Hepatocyte (in vitro differentiated cells): ENCODE results near the gene COPE. TPM values are rescaled to one million over a fixed set of nuclear protein-coding genes. Genes with fewer than 3 reads are reported as not detected.

Experiments
- DNase-seq: peaks from one replicate; pipeline ENCODE4 v3.0.0-alpha.2; 2016; ENCODE audit warnings: low spot score
- H2AFZ ChIP-seq: fragments of 200-600 bp; sonication (generic); 2 replicates; pipeline ENCODE4 v1.6.0; 2016; ENCODE audit warnings: antibody characterized with exemption, mild to moderate bottlenecking
- H3K27ac ChIP-seq: fragments of 200-600 bp; sonication (generic); 2 replicates; pipeline ENCODE4 v1.5.1; 2016; ENCODE audit warnings: mild to moderate bottlenecking
- H3K27me3 ChIP-seq: fragments of 200-600 bp; sonication (generic); 2 replicates; pipeline ENCODE4 v1.6.1; 2016
- H3K36me3 ChIP-seq: fragments of 200-600 bp; sonication (generic); replicated peaks from 2 replicates; pipeline ENCODE4 v1.5.1; 2016; ENCODE audit warnings: low read depth; ENCODE audit not compliant: insufficient read depth
- H3K4me1 ChIP-seq: fragments of 200-600 bp; sonication (generic); 2 replicates; pipeline ENCODE4 v1.5.1; 2016; ENCODE audit warnings: mild to moderate bottlenecking, moderate library complexity; ENCODE audit not compliant: insufficient read depth
- H3K4me2 ChIP-seq: fragments of 200-600 bp; sonication (generic); 2 replicates; pipeline ENCODE4 v1.6.0; 2016
- H3K4me3 ChIP-seq: fragments of 200-600 bp; sonication (generic); 2 replicates; pipeline ENCODE4 v1.5.1; 2016; ENCODE audit warnings: mild to moderate bottlenecking
- H3K79me2 ChIP-seq: fragments of 200-600 bp; sonication (generic); 2 replicates; pipeline ENCODE4 v1.6.0; 2017; ENCODE audit warnings: mild to moderate bottlenecking
- H3K9me2 ChIP-seq: fragments of 200-600 bp; sonication (generic); replicated peaks from 2 replicates; pipeline ENCODE4 v1.6.0; 2017; ENCODE audit warnings: mild to moderate bottlenecking; ENCODE audit not compliant: insufficient read depth
- H3K9me3 ChIP-seq: fragments of 200-600 bp; sonication (generic); 2 replicates; pipeline ENCODE4 v1.5.1; 2016; ENCODE audit warnings: low read depth, mild to moderate bottlenecking
- H4K20me1 ChIP-seq: fragments of 200-600 bp; sonication (generic); 2 replicates; pipeline ENCODE4 v1.6.0; 2016; ENCODE audit warnings: mild to moderate bottlenecking; ENCODE audit not compliant: insufficient read depth, poor library complexity, severe bottlenecking
- EZH2 ChIP-seq: fragments of 200-600 bp; sonication (generic); IDR thresholded peaks from 2 replicates; pipeline ENCODE4 v1.6.1; 2016; ENCODE audit warnings: antibody characterized with exemption, mild to moderate bottlenecking, borderline replicate concordance
- EZH2phosphoT487 ChIP-seq: fragments of 200-600 bp; sonication (generic); IDR thresholded peaks from one replicate; pipeline ENCODE4 v1.6.1; 2018; ENCODE audit warnings: antibody characterized with exemption, mild to moderate bottlenecking, low read depth, moderate library complexity; ENCODE audit not compliant: unreplicated experiment, severe bottlenecking
- WGBS: methylation state at CpG from one replicate; pipeline ENCODE4 v1.1.6; 2016; ENCODE audit warnings: low lambda C conversion rate; ENCODE audit errors: missing lambda C conversion rate; 5-methylcytosine and 5-hydroxymethylcytosine counted together
- polyA plus RNA-seq: library from polyadenylated mRNA; unstranded; fragments of >200 nt; fragmentation: Nextera tagmentation; extraction: Ambion mirVana; gene quantifications from 2 replicates; pipeline ENCODE4 v1.2.1, GENCODE V29; 2016
- total RNA-seq: library from RNA; depleted of rRNA; stranded (reverse); fragments of >200 nt; gene quantifications from 2 replicates; pipeline ENCODE4 v1.2.3, GENCODE V29; 2014
- TF ChIP-seq, protein P1 (sequence below): fragments of 200-600 bp; sonication (generic); IDR thresholded peaks from 2 replicates; pipeline ENCODE4 v1.5.1; 2016; ENCODE audit warnings: antibody characterized with exemption, mild to moderate bottlenecking; ENCODE audit not compliant: poor library complexity

COPE gene
- total and polyA plus RNA-seq, 2 experiments from 2014 or later, result 228 to 397 TPM

DNA sequence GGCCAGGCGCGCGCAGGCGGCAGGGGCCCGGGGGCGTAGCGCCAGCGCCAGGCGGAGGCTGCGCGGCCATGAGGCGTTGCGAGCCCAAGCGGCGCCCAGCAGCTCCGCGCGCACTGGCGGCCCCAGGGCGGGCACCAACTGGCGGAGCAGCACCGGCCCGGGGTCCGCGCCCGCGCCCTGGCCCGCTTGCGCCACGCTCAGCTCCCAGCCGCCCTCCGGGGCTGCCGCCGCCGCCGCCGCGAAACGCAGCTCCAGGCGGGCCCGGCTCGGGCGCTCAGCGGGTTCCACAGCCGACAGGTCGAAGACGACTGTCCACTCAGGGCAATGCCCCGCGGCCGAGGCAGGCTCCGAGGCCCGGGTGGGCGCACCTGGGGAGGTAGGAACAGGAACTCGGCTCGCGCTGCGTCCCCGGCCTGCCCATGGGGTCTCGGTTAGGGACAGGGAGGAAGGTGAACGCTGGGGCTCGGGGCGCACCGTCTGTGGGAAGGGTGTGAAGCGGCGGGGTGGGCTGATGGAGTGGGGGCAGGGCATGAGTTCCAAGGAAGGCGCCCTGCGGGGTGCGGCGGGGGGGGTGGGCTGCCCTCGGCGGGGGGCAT, 50.1 kb downstream of the COPE start:
- H4K20me1 ChIP-seq, result peaks cover 5% of the 10 kb centered on the region
- DNase-seq, result no peak
- H3K36me3 ChIP-seq, result no peaks in the 10 kb centered on the region
- no peak overlapping the region for H3K4me2 ChIP-seq
- no peaks in the 10 kb centered on the region for H3K9me3 ChIP-seq
- no peaks in the 10 kb centered on the region for H3K4me1 ChIP-seq
- H3K4me3 ChIP-seq, result no peak overlapping the region
- no peaks in the 10 kb centered on the region for H3K27me3 ChIP-seq
- H3K79me2 ChIP-seq, result no peaks in the 10 kb centered on the region
- TF ChIP-seq EZH2 (no peak), EZH2phosphoT487 (no peak)
- TF ChIP-seq, protein P1, sequence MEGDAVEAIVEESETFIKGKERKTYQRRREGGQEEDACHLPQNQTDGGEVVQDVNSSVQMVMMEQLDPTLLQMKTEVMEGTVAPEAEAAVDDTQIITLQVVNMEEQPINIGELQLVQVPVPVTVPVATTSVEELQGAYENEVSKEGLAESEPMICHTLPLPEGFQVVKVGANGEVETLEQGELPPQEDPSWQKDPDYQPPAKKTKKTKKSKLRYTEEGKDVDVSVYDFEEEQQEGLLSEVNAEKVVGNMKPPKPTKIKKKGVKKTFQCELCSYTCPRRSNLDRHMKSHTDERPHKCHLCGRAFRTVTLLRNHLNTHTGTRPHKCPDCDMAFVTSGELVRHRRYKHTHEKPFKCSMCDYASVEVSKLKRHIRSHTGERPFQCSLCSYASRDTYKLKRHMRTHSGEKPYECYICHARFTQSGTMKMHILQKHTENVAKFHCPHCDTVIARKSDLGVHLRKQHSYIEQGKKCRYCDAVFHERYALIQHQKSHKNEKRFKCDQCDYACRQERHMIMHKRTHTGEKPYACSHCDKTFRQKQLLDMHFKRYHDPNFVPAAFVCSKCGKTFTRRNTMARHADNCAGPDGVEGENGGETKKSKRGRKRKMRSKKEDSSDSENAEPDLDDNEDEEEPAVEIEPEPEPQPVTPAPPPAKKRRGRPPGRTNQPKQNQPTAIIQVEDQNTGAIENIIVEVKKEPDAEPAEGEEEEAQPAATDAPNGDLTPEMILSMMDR, result no peak
- H3K27ac ChIP-seq, result no peak overlapping the region
- H3K9me2 ChIP-seq, result no peaks in the 10 kb centered on the region
- WGBS, result 94% methylated on average over 34 of the region's 71 CpGs
- H2AFZ ChIP-seq, result no peak overlapping the region

- Histone ChIP-seq H3K4me2 (no peak overlapping the region), H3K9me2 (no peaks in the 10 kb centered on the region), H3K27ac (no peak overlapping the region), H3K79me2 (no peaks in the 10 kb centered on the region), H3K4me3 (no peak overlapping the region), H2AFZ (no peak overlapping the region), H3K4me1 (no peaks in the 10 kb centered on the region), H4K20me1 (peaks cover 5% of the 10 kb centered on the region), H3K9me3 (no peaks in the 10 kb centered on the region), H3K27me3 (no peaks in the 10 kb centered on the region), H3K36me3 (no peaks in the 10 kb centered on the region)
- 95% methylated on average over 46 of the region's 77 CpGs for WGBS
- TF ChIP-seq EZH2phosphoT487, result no peak
- no peak for TF ChIP-seq EZH2
- TF ChIP-seq, protein P1, result no peak
- DNase-seq, result no peak
These were observed 50.7 kb downstream of the COPE start for GRCh38 chr19:18868380-18869022.

GRCh38 chr19:18867751-18868150, 51.4 kb downstream of the COPE start:
- TF ChIP-seq EZH2phosphoT487, result no peak
- TF ChIP-seq, protein P1, result no peak
- no peak for TF ChIP-seq EZH2
- Histone ChIP-seq H3K4me3 (no peak overlapping the region), H3K4me2 (no peak overlapping the region), H3K9me3 (no peaks in the 10 kb centered on the region), H2AFZ (no peak overlapping the region), H3K79me2 (no peaks in the 10 kb centered on the region), H3K9me2 (no peaks in the 10 kb centered on the region), H3K27me3 (no peaks in the 10 kb centered on the region), H3K4me1 (no peaks in the 10 kb centered on the region), H4K20me1 (peaks cover 5% of the 10 kb centered on the region), H3K27ac (no peak overlapping the region), H3K36me3 (no peaks in the 10 kb centered on the region)
- 97% methylated on average over 22 of the region's 23 CpGs for WGBS
- no peak for DNase-seq
